Hematopoietic multipotent progenitor cell (in vitro differentiated cells): ENCODE measurements around the gene SON. TPM values are rescaled to one million over a fixed set of nuclear protein-coding genes. Genes with fewer than 3 reads are reported as not detected.
"Not testable (repeated sequence)": the region's sequence is repeated elsewhere in the genome, so short reads cannot be mapped to it uniquely, and the experiment has no call there.

Experiments used
- DNase-seq, 3 donors: peaks; one replicate each; pipeline ENCODE4 v3.0.0-alpha.2; 2011 to 2015; ENCODE audit warnings: low read depth in 2 of 3, low spot score in 2 of 3
- total RNA-seq: library from RNA; depleted of rRNA; stranded (reverse); fragments of >200 nt; gene quantifications from one replicate; pipeline ENCODE4 v1.2.3, GENCODE V29; 2012

SON gene
- total RNA-seq, 1 donor, result 282 TPM

- DNase-seq, result no peak
These were observed 23.7 kb downstream of the SON start for GRCh38 chr21:33566514-33566913.

- DNase-seq, result no peak
These were observed 25.1 kb downstream of the SON start for GRCh38 chr21:33567914-33568313.

- DNase-seq, result no peak
These were observed 25.6 kb downstream of the SON start for GRCh38 chr21:33568448-33568847.

GRCh38 chr21:33569991-33570390, 27.2 kb downstream of the SON start:
- no peak for DNase-seq

- DNase-seq, result no peak
These were observed 29.5 kb downstream of the SON start for GRCh38 chr21:33572350-33572749.

- DNase-seq, result not testable (repeated sequence)
These were observed 33.9 kb downstream of the SON start for GRCh38 chr21:33576741-33577141.

- DNase-seq, result no peak
These were observed 35.4 kb downstream of the SON start for GRCh38 chr21:33578214-33578613.

GRCh38 chr21:33578959-33579542, 36.2 kb downstream of the SON start:
- DNase-seq, result peak in 1 of 3 donors; percentile 10

- no peak for DNase-seq
These were observed 41.6 kb downstream of the SON start for GRCh38 chr21:33584455-33584854.

- no peak for DNase-seq
These were observed 44.1 kb downstream of the SON start for GRCh38 chr21:33586927-33587326.

- peak in 1 of 3 donors; percentile 13 for DNase-seq
These were observed 45.1 kb downstream of the SON start for GRCh38 chr21:33587792-33588484.

GRCh38 chr21:33588485-33589335, 45.9 kb downstream of the SON start, which contains the start of gene DONSON:
Gene DONSON (minus strand): TSS chr21:33588684. CDS start chr21:33588641, 43 bp downstream.
- peak; percentile 79 to 84 (median 83) for DNase-seq

GRCh38 chr21:33598051-33598450, 55.2 kb downstream of the SON start:
- no peak for DNase-seq

GRCh38 chr21:33608559-33608958, 65.7 kb downstream of the SON start:
- no peak for DNase-seq

- no peak for DNase-seq
These were observed 68.3 kb downstream of the SON start for GRCh38 chr21:33611006-33611744.

- not testable (repeated sequence) for DNase-seq
These were observed 74.7 kb downstream of the SON start for GRCh38 chr21:33617565-33617964.

GRCh38 chr21:33618407-33618806, 75.6 kb downstream of the SON start:
- DNase-seq, result no peak

GRCh38 chr21:33619726-33620125, 76.9 kb downstream of the SON start:
- DNase-seq, result no peak

- DNase-seq, result no peak
These were observed 79.4 kb downstream of the SON start for GRCh38 chr21:33622253-33622652.

GRCh38 chr21:33626151-33626550, 83.3 kb downstream of the SON start:
- not testable (repeated sequence) for DNase-seq
